ENCODE measurements around the gene TOLLIP.

The TOLLIP gene

DNA sequence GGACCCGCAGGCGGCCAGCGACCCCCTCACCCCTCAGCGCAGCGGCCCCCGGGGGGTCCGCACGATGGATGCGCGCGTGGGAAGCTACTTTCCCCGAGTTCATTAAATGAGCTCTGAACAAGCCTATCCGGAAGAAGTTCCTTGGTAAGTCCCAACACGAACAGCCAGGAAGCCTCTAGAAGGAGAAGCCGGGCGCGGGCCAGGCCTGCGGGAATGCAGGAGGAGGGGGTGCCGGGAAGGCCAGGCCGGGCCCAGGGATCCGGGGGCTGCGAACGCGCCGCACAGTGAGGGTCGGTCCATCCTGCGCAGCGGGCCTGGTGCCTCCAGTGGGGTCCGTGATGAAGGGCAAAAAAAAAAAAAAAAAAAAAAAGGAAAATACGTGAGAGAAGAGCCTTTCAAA lies 36.9 kb downstream of the TOLLIP start:
- Histone ChIP-seq H3K27ac (no peak overlapping the region), H3K36me3 (ENCODE audit: control insufficient read depth, insufficient read depth, low read length) (no peaks in the 10 kb centered on the region), H3K9ac (no peak overlapping the region), H3K9me3 (ENCODE audit: control insufficient read depth, low read length) (no peaks in the 10 kb centered on the region), H3K79me2 (no peaks in the 10 kb centered on the region), H3K4me3 (ENCODE audit: low read depth, low read length) (no peak overlapping the region), H3K4me1 (no peaks in the 10 kb centered on the region), H2AFZ (no peak overlapping the region), H3K4me2 (ENCODE audit: low read length) (no peak overlapping the region), H3K27me3 (ENCODE audit: control insufficient read depth, insufficient read depth, low read length) (no peaks in the 10 kb centered on the region)
- TF ChIP-seq, protein P1, sequence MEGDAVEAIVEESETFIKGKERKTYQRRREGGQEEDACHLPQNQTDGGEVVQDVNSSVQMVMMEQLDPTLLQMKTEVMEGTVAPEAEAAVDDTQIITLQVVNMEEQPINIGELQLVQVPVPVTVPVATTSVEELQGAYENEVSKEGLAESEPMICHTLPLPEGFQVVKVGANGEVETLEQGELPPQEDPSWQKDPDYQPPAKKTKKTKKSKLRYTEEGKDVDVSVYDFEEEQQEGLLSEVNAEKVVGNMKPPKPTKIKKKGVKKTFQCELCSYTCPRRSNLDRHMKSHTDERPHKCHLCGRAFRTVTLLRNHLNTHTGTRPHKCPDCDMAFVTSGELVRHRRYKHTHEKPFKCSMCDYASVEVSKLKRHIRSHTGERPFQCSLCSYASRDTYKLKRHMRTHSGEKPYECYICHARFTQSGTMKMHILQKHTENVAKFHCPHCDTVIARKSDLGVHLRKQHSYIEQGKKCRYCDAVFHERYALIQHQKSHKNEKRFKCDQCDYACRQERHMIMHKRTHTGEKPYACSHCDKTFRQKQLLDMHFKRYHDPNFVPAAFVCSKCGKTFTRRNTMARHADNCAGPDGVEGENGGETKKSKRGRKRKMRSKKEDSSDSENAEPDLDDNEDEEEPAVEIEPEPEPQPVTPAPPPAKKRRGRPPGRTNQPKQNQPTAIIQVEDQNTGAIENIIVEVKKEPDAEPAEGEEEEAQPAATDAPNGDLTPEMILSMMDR (IDR thresholded peaks at IDR 0.05) = no peak

DNA sequence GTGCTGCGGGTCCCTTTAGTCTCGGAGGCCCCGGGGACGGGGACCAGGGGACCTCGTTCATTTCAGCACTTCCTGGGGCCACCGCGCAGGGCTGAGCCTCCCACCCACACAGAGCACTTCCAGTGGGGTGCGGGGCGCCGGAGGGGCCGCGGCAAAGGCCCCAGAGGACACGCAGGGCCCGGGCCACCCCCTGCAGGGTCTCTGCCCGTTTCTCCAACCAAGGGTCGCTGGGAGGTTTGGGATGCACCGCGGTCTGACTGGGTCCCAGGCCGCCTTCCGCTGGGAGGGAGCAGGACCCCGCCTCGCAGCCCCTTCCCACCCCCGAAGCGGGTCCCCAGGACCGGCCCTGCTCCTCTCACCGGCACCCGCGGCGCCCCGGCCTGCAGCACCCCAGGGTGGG lies 37.5 kb downstream of the TOLLIP start:
- Histone ChIP-seq H3K27me3 (ENCODE audit: control insufficient read depth, insufficient read depth, low read length) (no peaks in the 10 kb centered on the region), H3K9me3 (ENCODE audit: control insufficient read depth, low read length) (no peaks in the 10 kb centered on the region), H3K36me3 (ENCODE audit: control insufficient read depth, insufficient read depth, low read length) (no peaks in the 10 kb centered on the region), H3K9ac (no peak overlapping the region), H3K4me3 (ENCODE audit: low read depth, low read length) (no peak overlapping the region), H2AFZ (no peak overlapping the region), H3K4me2 (ENCODE audit: low read length) (no peak overlapping the region), H3K4me1 (no peaks in the 10 kb centered on the region), H3K79me2 (no peaks in the 10 kb centered on the region), H3K27ac (no peak overlapping the region)
- TF ChIP-seq, protein P1 (IDR thresholded peaks at IDR 0.05) = no peak

DNA sequence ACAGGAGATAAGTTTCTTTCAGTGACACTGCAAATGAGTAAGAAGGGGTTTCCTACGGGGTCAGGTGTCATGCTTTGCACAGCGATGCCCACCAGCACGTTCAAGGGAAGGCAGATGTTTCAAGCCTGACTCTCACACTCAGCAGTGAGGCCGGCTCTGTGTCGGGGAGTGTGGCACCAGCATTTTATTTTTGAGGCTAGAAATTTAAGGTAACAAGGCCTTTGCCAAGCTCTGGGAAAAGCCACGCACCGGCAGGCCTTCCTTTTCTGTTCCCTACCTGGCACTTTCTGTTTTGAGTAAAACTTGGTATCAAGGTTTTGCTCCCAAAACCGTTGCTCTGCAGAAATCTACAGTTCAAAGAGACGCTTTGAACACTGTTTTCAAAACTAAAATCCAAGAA lies 38.0 kb downstream of the TOLLIP start:
- H2AFZ ChIP-seq = no peak overlapping the region
- TF ChIP-seq, protein P1 (IDR thresholded peaks at IDR 0.05) = no peak
- no peak overlapping the region for H3K9ac ChIP-seq
- no peaks in the 10 kb centered on the region for H3K27me3 ChIP-seq (ENCODE audit: control insufficient read depth, insufficient read depth, low read length)
- H3K4me1 ChIP-seq = no peaks in the 10 kb centered on the region
- no peak overlapping the region for H3K4me3 ChIP-seq (ENCODE audit: low read depth, low read length)
- H3K4me2 ChIP-seq (ENCODE audit: low read length) = no peak overlapping the region
- H3K9me3 ChIP-seq (ENCODE audit: control insufficient read depth, low read length) = no peaks in the 10 kb centered on the region
- no peak overlapping the region for H3K27ac ChIP-seq
- H3K79me2 ChIP-seq = no peaks in the 10 kb centered on the region
- H3K36me3 ChIP-seq (ENCODE audit: control insufficient read depth, insufficient read depth, low read length) = no peaks in the 10 kb centered on the region

DNA sequence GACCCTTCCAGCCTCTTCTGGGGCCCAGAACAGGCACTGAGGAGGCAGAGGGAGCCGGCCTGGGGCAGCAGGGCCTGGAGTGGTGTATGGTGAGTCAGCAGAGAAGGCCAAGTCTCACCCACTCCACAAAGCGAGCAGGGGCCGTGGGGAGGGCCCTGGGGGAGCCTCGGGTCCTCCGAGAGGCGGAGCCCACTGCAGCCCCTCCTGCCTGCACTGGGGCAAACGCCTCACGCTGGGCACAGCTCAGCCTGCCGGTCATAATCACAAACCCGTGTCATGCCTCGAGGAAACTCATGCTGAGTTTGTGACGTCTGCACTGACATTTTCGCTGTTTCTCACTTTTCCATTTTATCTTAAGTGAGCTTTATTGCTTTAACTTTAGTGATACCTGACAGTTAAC lies 38.4 kb downstream of the TOLLIP start:
- Histone ChIP-seq H3K79me2 (no peaks in the 10 kb centered on the region), H3K4me2 (ENCODE audit: low read length) (no peak overlapping the region), H3K9ac (no peak overlapping the region), H3K27ac (no peak overlapping the region), H2AFZ (no peak overlapping the region), H3K36me3 (ENCODE audit: control insufficient read depth, insufficient read depth, low read length) (no peaks in the 10 kb centered on the region), H3K27me3 (ENCODE audit: control insufficient read depth, insufficient read depth, low read length) (no peaks in the 10 kb centered on the region), H3K4me1 (no peaks in the 10 kb centered on the region), H3K4me3 (ENCODE audit: low read depth, low read length) (no peak overlapping the region), H3K9me3 (ENCODE audit: control insufficient read depth, low read length) (no peaks in the 10 kb centered on the region)
- TF ChIP-seq, protein P1 (IDR thresholded peaks at IDR 0.05) = no peak

DNA sequence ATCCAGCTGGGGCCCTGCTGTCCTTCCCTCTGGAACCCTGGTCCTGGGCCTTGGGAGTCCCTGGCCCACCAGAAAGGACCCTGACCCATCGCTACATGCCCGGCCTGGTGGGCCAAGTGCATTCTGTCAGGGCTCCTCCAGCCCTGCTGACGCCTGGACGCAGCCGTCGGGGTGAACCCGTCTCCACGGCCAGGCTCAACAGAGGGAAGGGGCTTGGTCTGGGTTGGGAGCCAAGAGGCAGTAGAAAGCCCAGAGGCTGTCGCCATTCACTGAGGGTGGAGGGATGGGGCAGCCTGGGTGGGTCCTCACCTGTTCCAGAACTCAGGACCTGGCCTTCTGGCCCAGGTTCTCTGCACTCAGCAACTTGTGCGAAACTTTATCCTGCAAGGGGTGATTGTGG lies 39.0 kb downstream of the TOLLIP start:
- H3K4me3 ChIP-seq (ENCODE audit: low read depth, low read length) = no peak overlapping the region
- no peak overlapping the region for H3K9ac ChIP-seq
- TF ChIP-seq, protein P1 (IDR thresholded peaks at IDR 0.05) = no peak
- no peaks in the 10 kb centered on the region for H3K79me2 ChIP-seq
- no peaks in the 10 kb centered on the region for H3K9me3 ChIP-seq (ENCODE audit: control insufficient read depth, low read length)
- H3K4me2 ChIP-seq (ENCODE audit: low read length) = no peak overlapping the region
- no peak overlapping the region for H3K27ac ChIP-seq
- no peaks in the 10 kb centered on the region for H3K4me1 ChIP-seq
- no peaks in the 10 kb centered on the region for H3K27me3 ChIP-seq (ENCODE audit: control insufficient read depth, insufficient read depth, low read length)
- H2AFZ ChIP-seq = no peak overlapping the region
- H3K36me3 ChIP-seq (ENCODE audit: control insufficient read depth, insufficient read depth, low read length) = no peaks in the 10 kb centered on the region

All from parathyroid adenoma (tissue), 2 donors.